Astrocyte of the spinal cord (primary cell): ENCODE data around the gene TESK2.

Source experiments
- DNase-seq: peaks from one replicate; pipeline ENCODE4 v3.0.0; 2011; ENCODE audit warnings: low read depth, low spot score
- H3K4me3 ChIP-seq: 2 replicates; pipeline ENCODE4 v1.5.1; 2011; ENCODE audit warnings: low read depth, mild to moderate bottlenecking, low read length, moderate library complexity
- CTCF ChIP-seq: IDR thresholded peaks from 2 replicates; pipeline ENCODE4 v1.5.1; 2012; ENCODE audit warnings: low read depth, mild to moderate bottlenecking, low read length, inconsistent platforms
- in situ Hi-C: cut with HindIII; loops from 2 replicates; pipeline ENCODE4 v1.10.0; 2017; ENCODE audit warnings: low sequenced_read_pairs

TESK2 gene

GRCh38 chr1:45314266-45314665 lies 176.7 kb downstream of the TESK2 start:
- TF ChIP-seq CTCF = no peak
- in situ Hi-C loops = no loop called here
- no peak for DNase-seq
- H3K4me3 ChIP-seq = no peak overlapping the region

- no peak for TF ChIP-seq CTCF
- in situ Hi-C loops = no loop called here
- H3K4me3 ChIP-seq = no peak overlapping the region
- no peak for DNase-seq
Measured at GRCh38 chr1:45306905-45307304, 184.1 kb downstream of the TESK2 start.

GRCh38 chr1:45306319-45306718 lies 184.6 kb downstream of the TESK2 start:
- no peak for TF ChIP-seq CTCF
- in situ Hi-C loops = no loop called here
- H3K4me3 ChIP-seq = no peak overlapping the region
- no peak for DNase-seq

- no peak overlapping the region for H3K4me3 ChIP-seq
- in situ Hi-C loops = no loop called here
- no peak for DNase-seq
- no peak for TF ChIP-seq CTCF
Measured at GRCh38 chr1:45305231-45305630, 185.7 kb downstream of the TESK2 start.

- DNase-seq = no peak
- no peak for TF ChIP-seq CTCF
- peak overlapping the region; percentile 65 for H3K4me3 ChIP-seq
- in situ Hi-C loops = no loop called here
Measured at GRCh38 chr1:45304311-45305081, 186.5 kb downstream of the TESK2 start.

- peak; percentile 65 for TF ChIP-seq CTCF
- peak overlapping the region; percentile 65 for H3K4me3 ChIP-seq
- in situ Hi-C loops = no loop called here
- DNase-seq = peak; percentile 99
Measured at GRCh38 chr1:45303520-45304310, 187.2 kb downstream of the TESK2 start.
